Upper lobe of left lung (tissue), 4 donors: ENCODE measurements around the gene SPATA46.

Source experiments
- CTCF ChIP-seq, 6 experiments: fragments of 450-650 bp in 4 of 6; fragments of 200-600 bp in 2 of 6; sonication (generic) in 2 of 6; IDR thresholded peaks; one replicate each; pipeline ENCODE4 v1.5.1; 2016 to 2019; ENCODE audit warnings: antibody characterized with exemption in 6 of 6
- EP300 ChIP-seq, 4 donors: sonication (generic); formaldehyde crosslinking; IDR thresholded peaks; one replicate each; pipeline ENCODE4 v1.5.1; 2017; ENCODE audit warnings: antibody characterized with exemption in 4 of 4, control low read depth in 2 of 4
- POLR2A ChIP-seq, 4 donors: fragments of 450-650 bp; IDR thresholded peaks; one replicate each; pipeline ENCODE4 v1.5.1; 2016 to 2017; ENCODE audit warnings: antibody characterized with exemption in 4 of 4, mild to moderate bottlenecking in 2 of 4

- no peak for TF ChIP-seq CTCF (IDR thresholded peaks at IDR 0.05)
- no peak for TF ChIP-seq POLR2A (IDR thresholded peaks at IDR 0.05)
- TF ChIP-seq EP300 (IDR thresholded peaks at IDR 0.05), result no peak
These were observed 10.0 kb downstream of the SPATA46 start for GRCh38 chr1:162366671-162367070.
